ENCODE data around the gene CYP4F12.

DNA sequence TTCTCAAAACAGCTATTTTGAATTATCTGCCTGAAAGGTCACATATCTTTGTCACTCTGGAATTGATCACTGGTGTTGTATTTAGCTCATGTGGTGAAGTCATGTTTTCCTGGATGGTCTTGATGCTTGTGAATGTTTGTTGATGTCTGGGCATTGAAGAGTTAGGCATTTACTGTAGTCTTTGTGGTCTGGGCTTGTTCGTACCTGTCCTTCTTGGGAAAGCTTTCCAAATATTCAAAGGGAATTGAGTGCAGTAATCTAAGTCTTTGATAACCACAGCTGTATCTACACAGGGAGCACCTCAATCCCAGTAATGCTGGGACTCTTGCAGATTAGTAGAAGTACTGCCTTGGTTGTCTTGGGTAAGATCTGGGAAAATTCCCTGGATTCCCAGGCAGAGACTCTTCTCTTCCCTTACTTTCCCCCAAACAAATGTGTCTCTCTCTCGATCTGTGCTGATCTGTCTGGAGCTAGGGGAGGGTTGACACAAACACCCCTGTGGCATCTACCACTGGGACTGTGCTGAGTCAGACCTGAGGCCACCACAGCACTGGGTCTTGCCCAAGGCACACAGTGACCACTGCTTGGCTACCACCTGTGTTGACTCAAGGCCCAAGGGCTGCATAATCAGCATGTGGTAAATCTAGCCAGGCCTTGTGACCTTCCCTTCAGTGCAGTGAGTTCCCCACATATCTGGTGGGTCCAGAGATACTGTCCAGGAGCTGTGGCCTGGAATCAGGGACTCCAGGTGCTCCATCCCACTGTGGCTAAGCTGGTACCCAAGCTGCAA, 37.7 kb upstream of the CYP4F12 start:
- TF ChIP-seq, protein P1, sequence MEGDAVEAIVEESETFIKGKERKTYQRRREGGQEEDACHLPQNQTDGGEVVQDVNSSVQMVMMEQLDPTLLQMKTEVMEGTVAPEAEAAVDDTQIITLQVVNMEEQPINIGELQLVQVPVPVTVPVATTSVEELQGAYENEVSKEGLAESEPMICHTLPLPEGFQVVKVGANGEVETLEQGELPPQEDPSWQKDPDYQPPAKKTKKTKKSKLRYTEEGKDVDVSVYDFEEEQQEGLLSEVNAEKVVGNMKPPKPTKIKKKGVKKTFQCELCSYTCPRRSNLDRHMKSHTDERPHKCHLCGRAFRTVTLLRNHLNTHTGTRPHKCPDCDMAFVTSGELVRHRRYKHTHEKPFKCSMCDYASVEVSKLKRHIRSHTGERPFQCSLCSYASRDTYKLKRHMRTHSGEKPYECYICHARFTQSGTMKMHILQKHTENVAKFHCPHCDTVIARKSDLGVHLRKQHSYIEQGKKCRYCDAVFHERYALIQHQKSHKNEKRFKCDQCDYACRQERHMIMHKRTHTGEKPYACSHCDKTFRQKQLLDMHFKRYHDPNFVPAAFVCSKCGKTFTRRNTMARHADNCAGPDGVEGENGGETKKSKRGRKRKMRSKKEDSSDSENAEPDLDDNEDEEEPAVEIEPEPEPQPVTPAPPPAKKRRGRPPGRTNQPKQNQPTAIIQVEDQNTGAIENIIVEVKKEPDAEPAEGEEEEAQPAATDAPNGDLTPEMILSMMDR (IDR thresholded peaks at IDR 0.05): no peak
- TF ChIP-seq POLR2A (IDR thresholded peaks at IDR 0.05): no peak
